CD4-positive, alpha-beta T cell (primary cell): ENCODE results near the gene UBQLN3. TPM values are rescaled to one million over a fixed set of nuclear protein-coding genes. Genes with fewer than 3 reads are reported as not detected.

ENCODE experiments used
- ATAC-seq: fragments of 200-7000 bp; cut with Tn5 transposase; one replicate; pipeline ENCODE4 v1.10.0; 2022; ENCODE audit warnings: mild to moderate bottlenecking; ENCODE audit not compliant: poor library complexity
- CTCF ChIA-PET: fragments of 350-600 bp; sonication (Branson Sonifier 250); formaldehyde crosslinking; loops from one replicate; lab custom pipeline; 2021; ENCODE audit warnings: antibody characterized with exemption, inconsistent platforms; lab: Charles Lee
- POLR2A ChIA-PET: fragments of 350-600 bp; sonication (Branson Sonifier 250); formaldehyde crosslinking; loops from one replicate; lab custom pipeline; 2021; ENCODE audit warnings: antibody characterized with exemption, inconsistent platforms; lab: Charles Lee
- DNase-seq, 14 experiments: peaks; one replicate each; pipeline ENCODE4 v3.0.0-alpha.2; 2013 to 2020; ENCODE audit warnings: mixed read lengths in 2 of 14
- H3K27ac ChIP-seq, 2 donors: one replicate each; pipeline versions ENCODE4 v1.5.1 to v1.7.0; 2013; ENCODE audit warnings: low read length in 2 of 2, low read depth in 1 of 2, mild to moderate bottlenecking in 1 of 2
- H3K27me3 ChIP-seq, 2 experiments: 1 replicate in 1 of 2; 2 replicates in 1 of 2; pipeline versions ENCODE4 v1.6.1 to v1.7.0; 2013; ENCODE audit warnings: low read length in 2 of 2, control low read depth in 1 of 2, mild to moderate bottlenecking in 1 of 2, moderate library complexity in 1 of 2; ENCODE audit not compliant: insufficient read depth in 2 of 2, control insufficient read depth in 1 of 2
- H3K36me3 ChIP-seq: one replicate; pipeline ENCODE4 v1.6.1; 2013; ENCODE audit warnings: low read length, control low read depth; ENCODE audit not compliant: insufficient read depth
- H3K4me1 ChIP-seq: one replicate; pipeline ENCODE4 v1.6.1; 2013; ENCODE audit warnings: low read length, control low read depth; ENCODE audit not compliant: insufficient read depth
- H3K4me3 ChIP-seq: one replicate; pipeline ENCODE4 v1.5.1; 2013; ENCODE audit warnings: mild to moderate bottlenecking, low read length, moderate library complexity
- H3K9me3 ChIP-seq, 2 experiments: 1 replicate in 1 of 2; 2 replicates in 1 of 2; pipeline versions ENCODE4 v1.6.1 to v1.7.0; 2013; ENCODE audit warnings: low read length in 2 of 2, mild to moderate bottlenecking in 2 of 2, control low read depth in 1 of 2, moderate library complexity in 1 of 2; ENCODE audit not compliant: control insufficient read depth in 1 of 2, insufficient read depth in 1 of 2
- H3K27ac Mint-ChIP-seq: one replicate; pipeline ENCODE4 v1.8.0; 2020; ENCODE audit warnings: mixed read lengths
- H3K27me3 Mint-ChIP-seq: one replicate; pipeline ENCODE4 v1.8.0; 2021; ENCODE audit warnings: mixed read lengths
- H3K36me3 Mint-ChIP-seq: one replicate; pipeline ENCODE4 v1.8.0; 2021; ENCODE audit warnings: low read depth, mixed read lengths
- H3K4me1 Mint-ChIP-seq: one replicate; pipeline ENCODE4 v1.8.0; 2021; ENCODE audit warnings: low read depth, mixed read lengths
- H3K4me3 Mint-ChIP-seq: one replicate; pipeline ENCODE4 v1.8.0; 2020; ENCODE audit warnings: mild to moderate bottlenecking, mixed read lengths
- H3K9me3 Mint-ChIP-seq: one replicate; pipeline ENCODE4 v1.8.0; 2020; ENCODE audit warnings: mixed read lengths
- intact Hi-C, 2 experiments: fragments of 100-400 bp; cut with DNase I in 1 of 2; cut with micrococcal nuclease in 1 of 2; formaldehyde crosslinking; loops; one replicate each; pipeline versions ENCODE4 v1.15.1 to v1.9.0; 2023 to 2025; cut with DNase I, micrococcal nuclease
- polyA plus RNA-seq, 2 donors: library from polyadenylated mRNA; unstranded; fragments of 120-200 nt; gene quantifications; one replicate each; pipeline ENCODE4 v1.2.1, GENCODE V29; 2013
- total RNA-seq, 174 experiments: library from RNA in 2 of 174; stranded (reverse) in 2 of 174; gene quantifications; one replicate each; pipeline ENCODE4 v1.2.3 and lab custom pipeline; 2021 to 2026
- TF ChIP-seq, protein P1 (sequence below): fragments of 200-600 bp; IDR thresholded peaks from one replicate; pipeline ENCODE4 v1.8.0; 2022; ENCODE audit warnings: antibody characterized with exemption, mild to moderate bottlenecking

Gene UBQLN3
- total RNA-seq (under 1 TPM in 1 of 2 experiments, not detected in 1; 0.08 TPM), total RNA-seq (lab: John Stamatoyannopoulos, UW) (0 to 0.29 (median 0) reads per million in 172 experiments)
- polyA plus RNA-seq (2013, experiment 1 of 2), result not detected
- polyA plus RNA-seq (2013, experiment 2 of 2), result 0.01 TPM

DNA sequence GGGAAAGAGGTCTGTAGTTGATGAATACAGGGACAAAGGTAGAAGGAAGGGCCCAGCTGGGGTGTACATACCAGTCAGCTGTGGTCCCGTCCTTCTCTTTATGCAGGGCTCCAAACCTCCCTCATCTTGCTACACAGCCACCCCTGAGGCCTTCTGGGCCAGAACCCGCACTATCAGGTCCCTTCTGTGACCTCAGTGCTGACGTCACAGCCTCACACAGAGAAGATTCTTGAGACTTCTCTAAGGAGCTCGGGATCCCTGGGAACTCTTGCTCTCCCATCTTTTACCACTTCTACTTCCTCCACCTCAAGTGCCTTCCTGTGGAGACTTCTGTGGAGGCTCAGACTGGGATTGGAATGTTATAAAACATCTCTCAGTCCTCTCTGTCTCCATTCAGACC, at the start of gene UBQLN3:
TSS of gene UBQLN3 (minus strand) at position 155 of the 400 bp plus-strand sequence. CDS start 399 bp downstream, outside the sequence.
- CTCF ChIA-PET, result no interaction called here
- POLR2A ChIA-PET, result no interaction called here
- H3K27ac Mint-ChIP-seq, result no peak within 1 kb of the TSS
- DNase-seq, result no peak
- no peaks in the 10 kb centered on the region for H3K36me3 Mint-ChIP-seq
- Histone ChIP-seq H3K27ac (no peak within 1 kb of the TSS), H3K4me3 (no peak within 1 kb of the TSS), H3K4me1 (no peaks in the 10 kb centered on the region), H3K27me3 (peaks cover 0 to 2% of the 10 kb centered on the region in 2 experiments), H3K9me3 (no peaks in the 10 kb centered on the region), H3K36me3 (no peaks in the 10 kb centered on the region)
- no peaks in the 10 kb centered on the region for H3K4me1 Mint-ChIP-seq
- H3K9me3 Mint-ChIP-seq, result no peaks in the 10 kb centered on the region
- H3K4me3 Mint-ChIP-seq, result no peak within 1 kb of the TSS
- TF ChIP-seq, protein P1, sequence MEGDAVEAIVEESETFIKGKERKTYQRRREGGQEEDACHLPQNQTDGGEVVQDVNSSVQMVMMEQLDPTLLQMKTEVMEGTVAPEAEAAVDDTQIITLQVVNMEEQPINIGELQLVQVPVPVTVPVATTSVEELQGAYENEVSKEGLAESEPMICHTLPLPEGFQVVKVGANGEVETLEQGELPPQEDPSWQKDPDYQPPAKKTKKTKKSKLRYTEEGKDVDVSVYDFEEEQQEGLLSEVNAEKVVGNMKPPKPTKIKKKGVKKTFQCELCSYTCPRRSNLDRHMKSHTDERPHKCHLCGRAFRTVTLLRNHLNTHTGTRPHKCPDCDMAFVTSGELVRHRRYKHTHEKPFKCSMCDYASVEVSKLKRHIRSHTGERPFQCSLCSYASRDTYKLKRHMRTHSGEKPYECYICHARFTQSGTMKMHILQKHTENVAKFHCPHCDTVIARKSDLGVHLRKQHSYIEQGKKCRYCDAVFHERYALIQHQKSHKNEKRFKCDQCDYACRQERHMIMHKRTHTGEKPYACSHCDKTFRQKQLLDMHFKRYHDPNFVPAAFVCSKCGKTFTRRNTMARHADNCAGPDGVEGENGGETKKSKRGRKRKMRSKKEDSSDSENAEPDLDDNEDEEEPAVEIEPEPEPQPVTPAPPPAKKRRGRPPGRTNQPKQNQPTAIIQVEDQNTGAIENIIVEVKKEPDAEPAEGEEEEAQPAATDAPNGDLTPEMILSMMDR, result no peak
- no peak for ATAC-seq
- intact Hi-C loops, result no loop called here
- H3K27me3 Mint-ChIP-seq, result no peaks in the 10 kb centered on the region

DNA sequence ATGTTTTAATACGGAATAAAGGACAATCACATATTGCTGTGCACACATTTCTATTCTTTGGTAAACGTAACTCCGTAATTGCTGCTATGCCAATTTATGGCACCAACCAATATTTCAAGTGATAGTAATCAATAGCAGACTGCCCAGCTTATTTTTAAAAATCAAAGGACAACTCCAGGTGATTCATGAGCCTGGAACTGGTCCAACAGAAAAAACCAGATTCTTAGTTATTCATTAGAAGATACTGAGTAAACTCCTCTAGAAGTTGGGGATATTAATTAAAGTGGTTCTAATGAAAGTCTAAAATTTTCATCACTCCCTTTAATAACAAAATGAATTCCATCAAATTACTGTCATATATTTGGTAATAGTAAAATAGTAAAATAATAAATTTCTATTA, 48.0 kb upstream of the UBQLN3 start:
- ChIA-PET POLR2A (no interaction called here), CTCF (no interaction called here)
- Histone ChIP-seq H3K4me3 (no peak overlapping the region), H3K36me3 (no peaks in the 10 kb centered on the region), H3K9me3 (no peaks in the 10 kb centered on the region), H3K4me1 (no peaks in the 10 kb centered on the region), H3K27ac (no peak overlapping the region), H3K27me3 (no peaks in the 10 kb centered on the region)
- intact Hi-C loops, result no loop called here
- DNase-seq (no peak), ATAC-seq (no peak)
- Mint-ChIP-seq H3K4me1 (no peaks in the 10 kb centered on the region), H3K9me3 (no peaks in the 10 kb centered on the region), H3K4me3 (no peak overlapping the region), H3K27me3 (no peaks in the 10 kb centered on the region), H3K36me3 (no peaks in the 10 kb centered on the region), H3K27ac (no peak overlapping the region)
- TF ChIP-seq, protein P1, result no peak

DNA sequence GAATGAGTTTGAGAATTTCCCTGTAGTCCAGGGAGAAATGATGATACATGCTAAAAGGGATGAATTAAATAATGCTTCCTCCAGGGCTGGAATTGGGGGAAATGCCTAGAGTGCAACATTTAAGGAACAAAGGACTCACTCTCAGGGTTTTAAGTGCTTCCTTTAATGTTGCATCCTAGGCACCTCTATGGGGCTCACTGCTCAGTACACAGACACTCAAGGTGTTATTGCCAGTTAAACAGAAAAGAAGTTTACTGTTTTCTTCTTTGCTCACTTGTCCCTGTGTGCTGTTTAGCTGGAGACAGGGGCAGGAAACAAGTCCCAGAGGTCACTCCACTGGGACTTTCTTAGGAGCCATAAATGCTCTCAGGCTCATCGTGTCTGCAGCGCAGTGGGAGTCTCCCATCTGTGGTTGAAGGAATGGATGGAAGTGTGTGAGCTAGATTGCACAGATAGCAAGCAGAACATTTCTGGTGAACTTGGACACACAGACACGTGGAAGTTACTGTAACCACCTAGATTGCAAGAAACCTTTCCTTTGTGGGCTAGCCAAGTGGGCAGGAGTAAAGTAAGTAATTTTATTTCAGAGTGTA, 46.9 kb upstream of the UBQLN3 start:
- no peaks in the 10 kb centered on the region for H3K27me3 ChIP-seq
- ATAC-seq, result no peak
- intact Hi-C loops, result no loop called here
- Mint-ChIP-seq H3K27me3 (no peaks in the 10 kb centered on the region), H3K27ac (no peak overlapping the region), H3K36me3 (no peaks in the 10 kb centered on the region), H3K9me3 (no peaks in the 10 kb centered on the region), H3K4me1 (no peaks in the 10 kb centered on the region), H3K4me3 (no peak overlapping the region)
- H3K27ac ChIP-seq, result no peak overlapping the region
- no peaks in the 10 kb centered on the region for H3K9me3 ChIP-seq
- no peaks in the 10 kb centered on the region for H3K4me1 ChIP-seq
- CTCF ChIA-PET, result no interaction called here
- POLR2A ChIA-PET, result no interaction called here
- no peaks in the 10 kb centered on the region for H3K36me3 ChIP-seq
- no peak for DNase-seq
- no peak overlapping the region for H3K4me3 ChIP-seq
- TF ChIP-seq, protein P1, result no peak
